ENCODE data around the gene PITPNB. TPM values are rescaled to one million over a fixed set of nuclear protein-coding genes. Genes with fewer than 3 reads are reported as not detected.

PITPNB gene
- total RNA-seq, 1 donor from 2014 or later: 74.4 TPM

- no peak overlapping the region for H3K4me3 Mint-ChIP-seq (ENCODE audit: low read depth)
- H3K27me3 Mint-ChIP-seq: peaks cover 33% of the 10 kb centered on the region
- no peak overlapping the region for H3K27ac Mint-ChIP-seq
- no peak for TF ChIP-seq CTCF (IDR thresholded peaks at IDR 0.05; ENCODE audit: unreplicated experiment)
- H3K9me3 Mint-ChIP-seq (ENCODE audit: low read depth): no peaks in the 10 kb centered on the region
- no peak for DNase-seq (ENCODE audit: low spot score, unreplicated experiment)
- no peaks in the 10 kb centered on the region for H3K36me3 Mint-ChIP-seq (ENCODE audit: insufficient read depth)
- peaks cover 2% of the 10 kb centered on the region for H3K4me1 Mint-ChIP-seq (ENCODE audit: low read depth)
These were observed 104.1 kb downstream of the PITPNB start for GRCh38 chr22:27814993-27815392.

- H3K27ac Mint-ChIP-seq: no peak overlapping the region
- no peak overlapping the region for H3K4me3 Mint-ChIP-seq (ENCODE audit: low read depth)
- peaks cover 2% of the 10 kb centered on the region for H3K4me1 Mint-ChIP-seq (ENCODE audit: low read depth)
- H3K9me3 Mint-ChIP-seq (ENCODE audit: low read depth): no peaks in the 10 kb centered on the region
- no peak for DNase-seq (ENCODE audit: low spot score, unreplicated experiment)
- H3K36me3 Mint-ChIP-seq (ENCODE audit: insufficient read depth): no peaks in the 10 kb centered on the region
- peaks cover 53% of the 10 kb centered on the region for H3K27me3 Mint-ChIP-seq
- TF ChIP-seq CTCF (IDR thresholded peaks at IDR 0.05; ENCODE audit: unreplicated experiment): no peak
These were observed 107.3 kb downstream of the PITPNB start for GRCh38 chr22:27811778-27812177.

GRCh38 chr22:27810609-27811151 is 108.4 kb downstream of the PITPNB start:
- Mint-ChIP-seq H3K36me3 (ENCODE audit: insufficient read depth) (no peaks in the 10 kb centered on the region), H3K27me3 (peaks cover 57% of the 10 kb centered on the region), H3K4me3 (ENCODE audit: low read depth) (no peak overlapping the region), H3K4me1 (ENCODE audit: low read depth) (peaks cover 2% of the 10 kb centered on the region), H3K27ac (no peak overlapping the region), H3K9me3 (ENCODE audit: low read depth) (no peaks in the 10 kb centered on the region)
- no peak for TF ChIP-seq CTCF (IDR thresholded peaks at IDR 0.05; ENCODE audit: unreplicated experiment)
- no peak for DNase-seq (ENCODE audit: low spot score, unreplicated experiment)

GRCh38 chr22:27809700-27810608 is 109.1 kb downstream of the PITPNB start:
- Mint-ChIP-seq H3K4me1 (ENCODE audit: low read depth) (peaks cover 2% of the 10 kb centered on the region), H3K9me3 (ENCODE audit: low read depth) (no peaks in the 10 kb centered on the region), H3K4me3 (ENCODE audit: low read depth) (no peak overlapping the region), H3K27me3 (peaks cover 63% of the 10 kb centered on the region), H3K27ac (no peak overlapping the region), H3K36me3 (ENCODE audit: insufficient read depth) (no peaks in the 10 kb centered on the region)
- no peak for DNase-seq (ENCODE audit: low spot score, unreplicated experiment)
- no peak for TF ChIP-seq CTCF (IDR thresholded peaks at IDR 0.05; ENCODE audit: unreplicated experiment)

GRCh38 chr22:27809226-27809603 is 109.8 kb downstream of the PITPNB start:
- no peak overlapping the region for H3K4me3 Mint-ChIP-seq (ENCODE audit: low read depth)
- peaks cover 3% of the 10 kb centered on the region for H3K4me1 Mint-ChIP-seq (ENCODE audit: low read depth)
- no peak overlapping the region for H3K27ac Mint-ChIP-seq

More at GRCh38 chr22:27809226-27809603, 109.8 kb downstream of the PITPNB start:
- Mint-ChIP-seq H3K27me3 (peaks cover 65% of the 10 kb centered on the region), H3K36me3 (ENCODE audit: insufficient read depth) (no peaks in the 10 kb centered on the region), H3K9me3 (ENCODE audit: low read depth) (no peaks in the 10 kb centered on the region)
- DNase-seq (ENCODE audit: low spot score, unreplicated experiment): no peak
- no peak for TF ChIP-seq CTCF (IDR thresholded peaks at IDR 0.05; ENCODE audit: unreplicated experiment)
